WTC11 (cell line): ENCODE measurements around the gene SEMA7A.

ENCODE experiments used
- AFF4 ChIP-seq: sonication (generic); formaldehyde crosslinking; IDR thresholded peaks from 2 replicates; pipeline ENCODE4 v1.8.1; 2023; ENCODE audit warnings: mild to moderate bottlenecking, missing genetic modification reagents, borderline replicate concordance
- ATF2 ChIP-seq: sonication (generic); formaldehyde crosslinking; IDR thresholded peaks from 2 replicates; pipeline ENCODE4 v1.8.1; 2022; ENCODE audit warnings: low read depth, missing genetic modification reagents, borderline replicate concordance
- CTCF ChIP-seq: fragments of 200-600 bp; IDR thresholded peaks from 2 replicates; pipeline ENCODE4 v1.8.0; 2022; ENCODE audit warnings: antibody characterized with exemption
- FOXP4 ChIP-seq: sonication (generic); formaldehyde crosslinking; IDR thresholded peaks from 2 replicates; pipeline ENCODE4 v1.8.0; 2022; ENCODE audit warnings: mild to moderate bottlenecking, missing genetic modification reagents
- GRHL2 ChIP-seq: fragments of 250-450 bp; sonication (Bioruptor Pico); IDR thresholded peaks from 2 replicates; pipeline ENCODE4 v1.8.0; 2022; ENCODE audit warnings: mild to moderate bottlenecking, moderate library complexity; ENCODE audit not compliant: insufficient replicate concordance, severe bottlenecking
- MYBL2 ChIP-seq: sonication (generic); formaldehyde crosslinking; IDR thresholded peaks from 2 replicates; pipeline ENCODE4 v1.8.1; 2023; ENCODE audit warnings: mild to moderate bottlenecking, moderate library complexity, missing genetic modification reagents
- NFYB ChIP-seq: sonication (generic); formaldehyde crosslinking; conservative IDR thresholded peaks from 2 replicates; pipeline ENCODE4 v1.8.0; 2022; ENCODE audit warnings: low read depth, missing genetic modification reagents
- NR3C1 ChIP-seq: sonication (generic); formaldehyde crosslinking; conservative IDR thresholded peaks from 2 replicates; pipeline ENCODE4 v1.8.1; 2023; ENCODE audit warnings: low read depth, mild to moderate bottlenecking, missing genetic modification reagents
- SP1 ChIP-seq: sonication (generic); formaldehyde crosslinking; conservative IDR thresholded peaks from 2 replicates; pipeline ENCODE4 v1.8.1; 2022; ENCODE audit warnings: missing genetic modification reagents
- TCF7 ChIP-seq: sonication (generic); formaldehyde crosslinking; IDR thresholded peaks from 2 replicates; pipeline ENCODE4 v1.8.0; 2022; ENCODE audit warnings: mild to moderate bottlenecking, low read depth, missing genetic modification reagents, moderate library complexity
- USF2 ChIP-seq: sonication (generic); formaldehyde crosslinking; IDR thresholded peaks from 2 replicates; pipeline ENCODE4 v1.8.1; 2023; ENCODE audit warnings: mild to moderate bottlenecking, missing genetic modification reagents, moderate library complexity
- ZNF121 ChIP-seq: sonication (generic); formaldehyde crosslinking; IDR thresholded peaks from 2 replicates; pipeline ENCODE4 v1.8.0; 2023; ENCODE audit warnings: missing genetic modification reagents

GRCh38 chr15:74417670-74418069 lies 16.1 kb downstream of the SEMA7A start:
- TF ChIP-seq USF2 (CRISPR knock-in tag) (no peak), GRHL2 (CRISPR knock-in tag) (no peak), CTCF (no peak), ATF2 (no peak), NFYB (no peak), NR3C1 (no peak), AFF4 (CRISPR knock-in tag) (no peak), TCF7 (CRISPR knock-in tag) (no peak), MYBL2 (no peak), FOXP4 (CRISPR knock-in tag) (no peak), SP1 (CRISPR knock-in tag) (no peak), ZNF121 (CRISPR knock-in tag) (no peak)
